HepG2 (cell line): ENCODE measurements around the gene ITGAE. TPM values are rescaled to one million over a fixed set of nuclear protein-coding genes. Genes with fewer than 3 reads are reported as not detected.
A peak's percentile ranks its signal among the peaks of the same experiment; 100 is the strongest.

Source experiments
- CBX1 ChIP-seq: IDR thresholded peaks from one replicate; pipeline ENCODE4 v1.6.1; 2016; ENCODE audit warnings: antibody characterized with exemption, low read depth
- CEBPB ChIP-seq: IDR thresholded peaks from 2 replicates; pipeline ENCODE4 v1.6.1; 2011; ENCODE audit warnings: low read depth, low read length, improper control_type of control experiment, borderline replicate concordance
- PHF20 ChIP-seq: sonication (generic); formaldehyde crosslinking; IDR thresholded peaks from 2 replicates; pipeline ENCODE4 v1.5.0; 2020; ENCODE audit warnings: mild to moderate bottlenecking, missing genetic modification reagents
- POLR2AphosphoS5 ChIP-seq: IDR thresholded peaks from 2 replicates; pipeline ENCODE4 v1.6.1; 2012; ENCODE audit warnings: low read depth, low read length
- ZKSCAN5 ChIP-seq: sonication (generic); formaldehyde crosslinking; IDR thresholded peaks from 2 replicates; pipeline ENCODE4 v1.5.1; 2020; ENCODE audit warnings: mild to moderate bottlenecking, missing genetic modification reagents
- ZNF598 ChIP-seq: sonication (generic); formaldehyde crosslinking; IDR thresholded peaks from 2 replicates; pipeline ENCODE4 v1.5.1; 2020; ENCODE audit warnings: mild to moderate bottlenecking, missing genetic modification reagents, borderline replicate concordance
- ZNF619 ChIP-seq: sonication (generic); formaldehyde crosslinking; IDR thresholded peaks from 2 replicates; pipeline ENCODE4 v1.4.0; 2020; ENCODE audit warnings: mild to moderate bottlenecking, missing genetic modification reagents
- polyA plus RNA-seq, 8 experiments: library from polyadenylated mRNA; depleted of rRNA in 3 of 8; stranded (reverse) in 7 of 8; unstranded in 1 of 8; fragments of >200 nt; fragmentation: Illumina TruSeq in 4 of 8; extraction: Trizol in 4 of 8; gene quantifications; 2 replicates each; pipeline versions ENCODE4 v1.2.1 to v1.2.3, GENCODE V29; 2011 to 2016; ENCODE audit warnings: low read depth in 4 of 8, missing spikeins in 1 of 8, mixed read lengths in 1 of 8; ENCODE audit not compliant: insufficient read depth in 1 of 8
- total RNA-seq, 5 experiments: library from RNA; depleted of rRNA; stranded (reverse); fragments of >200 nt; fragmentation: Illumina TruSeq; extraction: Trizol; gene quantifications; 2 replicates each; pipeline ENCODE4 v1.2.3, GENCODE V29; 2016; ENCODE audit warnings: low read depth in 1 of 5
- TF ChIP-seq, protein P1 (sequence below): sonication (generic); formaldehyde crosslinking; conservative IDR thresholded peaks from 2 replicates; pipeline ENCODE4 v1.4.0; 2020; ENCODE audit warnings: missing genetic modification reagents
- TF ChIP-seq, protein P2 (sequence below): sonication (generic); formaldehyde crosslinking; IDR thresholded peaks from 2 replicates; pipeline ENCODE4 v1.8.0; 2022; ENCODE audit warnings: missing genetic modification reagents, low read depth, mild to moderate bottlenecking, borderline replicate concordance
- TF ChIP-seq, protein P3 (sequence below): sonication (generic); formaldehyde crosslinking; conservative IDR thresholded peaks from 2 replicates; pipeline ENCODE4 v1.5.0; 2020; ENCODE audit warnings: missing genetic modification reagents
- TF ChIP-seq, protein P4 (sequence below): sonication (generic); formaldehyde crosslinking; IDR thresholded peaks from 2 replicates; pipeline ENCODE4 v1.8.0; 2022; ENCODE audit warnings: missing genetic modification reagents, mild to moderate bottlenecking, moderate library complexity, borderline replicate concordance
- TF ChIP-seq, protein P5 (sequence below): sonication (generic); formaldehyde crosslinking; IDR thresholded peaks from 2 replicates; pipeline ENCODE4 v1.9.0; 2021; ENCODE audit warnings: missing genetic modification reagents, borderline replicate concordance
- TF ChIP-seq, protein P6 (sequence below): sonication (generic); formaldehyde crosslinking; IDR thresholded peaks from 2 replicates; pipeline ENCODE4 v1.5.0; 2020; ENCODE audit warnings: missing genetic modification reagents, mild to moderate bottlenecking, borderline replicate concordance
- TF ChIP-seq, protein P7 (sequence below): sonication (generic); formaldehyde crosslinking; IDR thresholded peaks from 2 replicates; pipeline ENCODE4 v1.4.0; 2020; ENCODE audit warnings: low read depth, missing genetic modification reagents
- TF ChIP-seq, protein P8 (sequence below): sonication (generic); formaldehyde crosslinking; IDR thresholded peaks from 2 replicates; pipeline ENCODE4 v1.4.0; 2020; ENCODE audit warnings: low read depth, mild to moderate bottlenecking, missing genetic modification reagents

The ITGAE gene
- total and polyA plus RNA-seq, 2 of the 13 experiments (the other 11 are each of a cell fraction or from before 2014, with no cell fraction given), result 42.3 to 49.0 TPM

DNA sequence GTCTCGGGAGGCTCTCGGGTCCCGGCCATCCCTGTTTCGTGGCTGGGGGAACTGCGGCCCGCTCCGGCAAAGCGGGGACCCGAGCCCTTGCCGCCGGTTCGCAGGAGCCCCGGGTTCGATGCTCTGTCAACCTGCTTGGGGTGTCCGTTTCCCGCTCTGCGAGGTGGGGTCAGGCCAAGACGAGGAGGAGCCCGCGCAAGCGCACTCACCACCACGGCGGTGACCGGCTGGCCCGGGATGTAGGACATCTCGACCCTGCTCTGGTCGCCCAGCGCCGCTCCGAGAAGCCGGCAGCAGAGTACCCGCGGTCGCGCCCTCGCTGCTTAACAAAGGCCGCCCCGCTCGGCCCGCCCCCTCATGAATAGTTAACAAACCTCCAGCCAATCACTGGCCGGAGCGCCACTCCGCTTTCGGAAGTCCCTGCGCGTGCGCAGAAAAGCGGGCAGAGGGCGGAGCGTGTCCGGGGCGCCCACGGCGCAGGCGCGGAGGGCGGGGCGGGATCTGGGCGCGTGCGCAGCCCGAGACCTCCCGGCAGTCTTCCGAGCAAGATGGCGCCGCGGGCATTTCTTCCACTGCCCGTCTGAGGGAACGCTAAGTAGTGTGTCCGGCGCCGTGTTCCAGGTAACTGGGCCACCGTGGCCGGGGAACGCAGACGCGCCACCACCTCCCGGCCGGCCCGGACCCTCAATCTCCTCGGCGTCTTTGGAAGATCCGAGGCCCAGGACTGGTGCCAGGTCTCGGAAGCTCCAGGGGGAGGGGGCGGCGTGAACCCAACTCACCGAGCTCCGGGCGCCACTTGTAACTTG lies 132.5 kb downstream of the ITGAE start, which contains the start of the genes EMC6 and TAX1BP3 (continued):
- TF ChIP-seq, protein P1, sequence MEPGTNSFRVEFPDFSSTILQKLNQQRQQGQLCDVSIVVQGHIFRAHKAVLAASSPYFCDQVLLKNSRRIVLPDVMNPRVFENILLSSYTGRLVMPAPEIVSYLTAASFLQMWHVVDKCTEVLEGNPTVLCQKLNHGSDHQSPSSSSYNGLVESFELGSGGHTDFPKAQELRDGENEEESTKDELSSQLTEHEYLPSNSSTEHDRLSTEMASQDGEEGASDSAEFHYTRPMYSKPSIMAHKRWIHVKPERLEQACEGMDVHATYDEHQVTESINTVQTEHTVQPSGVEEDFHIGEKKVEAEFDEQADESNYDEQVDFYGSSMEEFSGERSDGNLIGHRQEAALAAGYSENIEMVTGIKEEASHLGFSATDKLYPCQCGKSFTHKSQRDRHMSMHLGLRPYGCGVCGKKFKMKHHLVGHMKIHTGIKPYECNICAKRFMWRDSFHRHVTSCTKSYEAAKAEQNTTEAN (CRISPR knock-in tag), result peak; percentile 55
- TF ChIP-seq, protein P2, sequence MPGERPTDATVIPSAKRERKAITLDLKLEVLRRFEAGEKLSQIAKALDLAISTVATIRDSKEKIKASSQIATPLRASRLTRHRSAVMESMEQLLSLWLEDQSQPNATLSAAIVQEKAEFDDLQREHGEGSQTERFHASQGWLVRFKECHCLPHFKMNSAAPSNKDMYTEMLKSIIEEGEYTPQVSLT (CRISPR knock-in tag), result no peak
- TF ChIP-seq ZKSCAN5 (CRISPR knock-in tag) (no peak), ZNF598 (CRISPR knock-in tag) (0 out of 2 replicates have a peak, but pooled peaks have one; percentile 1), CBX1 (no peak), PHF20 (CRISPR knock-in tag) (peak; percentile 61; the same call in 1 of the 2 replicates), CEBPB (no peak), ZNF619 (no peak; the same call in 1 of the 2 replicates), POLR2AphosphoS5 (peak; percentile 92)
- TF ChIP-seq, protein P3, sequence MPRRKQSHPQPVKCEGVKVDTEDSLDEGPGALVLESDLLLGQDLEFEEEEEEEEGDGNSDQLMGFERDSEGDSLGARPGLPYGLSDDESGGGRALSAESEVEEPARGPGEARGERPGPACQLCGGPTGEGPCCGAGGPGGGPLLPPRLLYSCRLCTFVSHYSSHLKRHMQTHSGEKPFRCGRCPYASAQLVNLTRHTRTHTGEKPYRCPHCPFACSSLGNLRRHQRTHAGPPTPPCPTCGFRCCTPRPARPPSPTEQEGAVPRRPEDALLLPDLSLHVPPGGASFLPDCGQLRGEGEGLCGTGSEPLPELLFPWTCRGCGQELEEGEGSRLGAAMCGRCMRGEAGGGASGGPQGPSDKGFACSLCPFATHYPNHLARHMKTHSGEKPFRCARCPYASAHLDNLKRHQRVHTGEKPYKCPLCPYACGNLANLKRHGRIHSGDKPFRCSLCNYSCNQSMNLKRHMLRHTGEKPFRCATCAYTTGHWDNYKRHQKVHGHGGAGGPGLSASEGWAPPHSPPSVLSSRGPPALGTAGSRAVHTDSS (CRISPR knock-in tag), result no peak; the same call in 1 of the 2 replicates
- TF ChIP-seq, protein P4, sequence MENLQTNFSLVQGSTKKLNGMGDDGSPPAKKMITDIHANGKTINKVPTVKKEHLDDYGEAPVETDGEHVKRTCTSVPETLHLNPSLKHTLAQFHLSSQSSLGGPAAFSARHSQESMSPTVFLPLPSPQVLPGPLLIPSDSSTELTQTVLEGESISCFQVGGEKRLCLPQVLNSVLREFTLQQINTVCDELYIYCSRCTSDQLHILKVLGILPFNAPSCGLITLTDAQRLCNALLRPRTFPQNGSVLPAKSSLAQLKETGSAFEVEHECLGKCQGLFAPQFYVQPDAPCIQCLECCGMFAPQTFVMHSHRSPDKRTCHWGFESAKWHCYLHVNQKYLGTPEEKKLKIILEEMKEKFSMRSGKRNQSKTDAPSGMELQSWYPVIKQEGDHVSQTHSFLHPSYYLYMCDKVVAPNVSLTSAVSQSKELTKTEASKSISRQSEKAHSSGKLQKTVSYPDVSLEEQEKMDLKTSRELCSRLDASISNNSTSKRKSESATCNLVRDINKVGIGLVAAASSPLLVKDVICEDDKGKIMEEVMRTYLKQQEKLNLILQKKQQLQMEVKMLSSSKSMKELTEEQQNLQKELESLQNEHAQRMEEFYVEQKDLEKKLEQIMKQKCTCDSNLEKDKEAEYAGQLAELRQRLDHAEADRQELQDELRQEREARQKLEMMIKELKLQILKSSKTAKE (CRISPR knock-in tag), result no peak
- TF ChIP-seq, protein P5, sequence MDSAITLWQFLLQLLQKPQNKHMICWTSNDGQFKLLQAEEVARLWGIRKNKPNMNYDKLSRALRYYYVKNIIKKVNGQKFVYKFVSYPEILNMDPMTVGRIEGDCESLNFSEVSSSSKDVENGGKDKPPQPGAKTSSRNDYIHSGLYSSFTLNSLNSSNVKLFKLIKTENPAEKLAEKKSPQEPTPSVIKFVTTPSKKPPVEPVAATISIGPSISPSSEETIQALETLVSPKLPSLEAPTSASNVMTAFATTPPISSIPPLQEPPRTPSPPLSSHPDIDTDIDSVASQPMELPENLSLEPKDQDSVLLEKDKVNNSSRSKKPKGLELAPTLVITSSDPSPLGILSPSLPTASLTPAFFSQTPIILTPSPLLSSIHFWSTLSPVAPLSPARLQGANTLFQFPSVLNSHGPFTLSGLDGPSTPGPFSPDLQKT (CRISPR knock-in tag), result no peak
- TF ChIP-seq, protein P6, sequence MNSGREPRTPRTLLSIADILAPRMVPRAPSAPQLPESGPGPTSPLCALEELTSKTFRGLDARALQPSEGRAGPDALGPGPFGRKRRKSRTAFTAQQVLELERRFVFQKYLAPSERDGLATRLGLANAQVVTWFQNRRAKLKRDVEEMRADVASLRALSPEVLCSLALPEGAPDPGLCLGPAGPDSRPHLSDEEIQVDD (CRISPR knock-in tag), result no peak
- TF ChIP-seq, protein P7, sequence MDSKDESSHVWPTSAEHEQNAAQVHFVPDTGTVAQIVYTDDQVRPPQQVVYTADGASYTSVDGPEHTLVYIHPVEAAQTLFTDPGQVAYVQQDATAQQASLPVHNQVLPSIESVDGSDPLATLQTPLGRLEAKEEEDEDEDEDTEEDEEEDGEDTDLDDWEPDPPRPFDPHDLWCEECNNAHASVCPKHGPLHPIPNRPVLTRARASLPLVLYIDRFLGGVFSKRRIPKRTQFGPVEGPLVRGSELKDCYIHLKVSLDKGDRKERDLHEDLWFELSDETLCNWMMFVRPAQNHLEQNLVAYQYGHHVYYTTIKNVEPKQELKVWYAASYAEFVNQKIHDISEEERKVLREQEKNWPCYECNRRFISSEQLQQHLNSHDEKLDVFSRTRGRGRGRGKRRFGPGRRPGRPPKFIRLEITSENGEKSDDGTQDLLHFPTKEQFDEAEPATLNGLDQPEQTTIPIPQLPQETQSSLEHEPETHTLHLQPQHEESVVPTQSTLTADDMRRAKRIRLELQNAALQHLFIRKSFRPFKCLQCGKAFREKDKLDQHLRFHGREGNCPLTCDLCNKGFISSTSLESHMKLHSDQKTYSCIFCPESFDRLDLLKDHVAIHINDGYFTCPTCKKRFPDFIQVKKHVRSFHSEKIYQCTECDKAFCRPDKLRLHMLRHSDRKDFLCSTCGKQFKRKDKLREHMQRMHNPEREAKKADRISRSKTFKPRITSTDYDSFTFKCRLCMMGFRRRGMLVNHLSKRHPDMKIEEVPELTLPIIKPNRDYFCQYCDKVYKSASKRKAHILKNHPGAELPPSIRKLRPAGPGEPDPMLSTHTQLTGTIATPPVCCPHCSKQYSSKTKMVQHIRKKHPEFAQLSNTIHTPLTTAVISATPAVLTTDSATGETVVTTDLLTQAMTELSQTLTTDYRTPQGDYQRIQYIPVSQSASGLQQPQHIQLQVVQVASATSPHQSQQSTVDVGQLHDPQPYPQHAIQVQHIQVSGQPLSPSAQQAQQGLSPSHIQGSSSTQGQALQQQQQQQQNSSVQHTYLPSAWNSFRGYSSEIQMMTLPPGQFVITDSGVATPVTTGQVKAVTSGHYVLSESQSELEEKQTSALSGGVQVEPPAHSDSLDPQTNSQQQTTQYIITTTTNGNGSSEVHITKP (CRISPR knock-in tag), result no peak
- TF ChIP-seq, protein P8, sequence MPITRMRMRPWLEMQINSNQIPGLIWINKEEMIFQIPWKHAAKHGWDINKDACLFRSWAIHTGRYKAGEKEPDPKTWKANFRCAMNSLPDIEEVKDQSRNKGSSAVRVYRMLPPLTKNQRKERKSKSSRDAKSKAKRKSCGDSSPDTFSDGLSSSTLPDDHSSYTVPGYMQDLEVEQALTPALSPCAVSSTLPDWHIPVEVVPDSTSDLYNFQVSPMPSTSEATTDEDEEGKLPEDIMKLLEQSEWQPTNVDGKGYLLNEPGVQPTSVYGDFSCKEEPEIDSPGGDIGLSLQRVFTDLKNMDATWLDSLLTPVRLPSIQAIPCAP (CRISPR knock-in tag), result 0 out of 2 replicates have a peak, but pooled peaks have one; percentile 56
